HEK293 (cell line): Measurements from ENCODE around the gene GRIK4.

Experiments
- CTCF ChIA-PET: fragments of 350-600 bp; formaldehyde crosslinking; extraction: SDS; loops from one replicate; lab custom pipeline; 2021; ENCODE audit warnings: antibody characterized with exemption; lab: Yijun Ruan, JAX
- POLR2A ChIA-PET: fragments of 300-600 bp; formaldehyde crosslinking; extraction: SDS; loops from one replicate; lab custom pipeline; 2020; ENCODE audit warnings: antibody characterized with exemption, inconsistent platforms; lab: Yijun Ruan, JAX
- H3K27ac ChIP-seq: fragments of 200-500 bp; sonication (Bioruptor generic); 2 replicates; pipeline ENCODE4 v1.5.1; 2014; ENCODE audit warnings: low read depth, low read length, control low read depth, inconsistent platforms; ENCODE audit errors: extremely low read depth
- H3K36me3 ChIP-seq, 2 experiments: fragments of 200-500 bp in 1 of 2; sonication (Bioruptor generic) in 1 of 2; 1 replicate in 1 of 2; 2 replicates in 1 of 2; pipeline ENCODE4 v1.5.1; 2014 to 2017; ENCODE audit warnings: inconsistent platforms in 2 of 2, low read length in 2 of 2; ENCODE audit not compliant: control insufficient read depth in 2 of 2, insufficient read depth in 1 of 2
- H3K4me1 ChIP-seq: fragments of 200-500 bp; sonication (Bioruptor generic); 2 replicates; pipeline ENCODE4 v1.5.1; 2014; ENCODE audit warnings: mild to moderate bottlenecking, low read length, inconsistent platforms; ENCODE audit not compliant: control insufficient read depth, insufficient read depth
- H3K4me3 ChIP-seq: 2 replicates; pipeline ENCODE4 v1.5.1; 2011; ENCODE audit warnings: low read depth, mild to moderate bottlenecking, control low read depth, low read length, moderate library complexity
- H3K9me3 ChIP-seq: fragments of 200-500 bp; sonication (Bioruptor generic); 2 replicates; pipeline ENCODE4 v1.5.1; 2014; ENCODE audit warnings: low read depth, low read length, inconsistent platforms; ENCODE audit not compliant: control insufficient read depth, insufficient read depth
- CTCF ChIP-seq: fragments of 450-650 bp; formaldehyde crosslinking; IDR thresholded peaks from 2 replicates; pipeline ENCODE4 v1.5.1; 2016; ENCODE audit warnings: missing biosample characterization, missing genetic modification characterization
- INSM2 ChIP-seq: fragments of 450-650 bp; formaldehyde crosslinking; IDR thresholded peaks from 2 replicates; pipeline ENCODE4 v1.5.1; 2016; ENCODE audit warnings: missing biosample characterization, missing genetic modification characterization
- OVOL3 ChIP-seq: fragments of 450-650 bp; formaldehyde crosslinking; IDR thresholded peaks from 2 replicates; pipeline ENCODE4 v1.5.1; 2016; ENCODE audit warnings: missing biosample characterization, missing genetic modification characterization
- PRDM1 ChIP-seq: fragments of 450-650 bp; formaldehyde crosslinking; IDR thresholded peaks from 2 replicates; pipeline ENCODE4; 2016; ENCODE audit warnings: missing biosample characterization, missing genetic modification characterization
- SCRT1 ChIP-seq: fragments of 450-650 bp; formaldehyde crosslinking; IDR thresholded peaks from 2 replicates; pipeline ENCODE4 v1.5.1; 2016; ENCODE audit warnings: missing biosample characterization, missing genetic modification characterization, borderline replicate concordance
- TRIM28 ChIP-seq: IDR thresholded peaks from 2 replicates; pipeline ENCODE4 v1.6.1; 2011; ENCODE audit warnings: low read length, control low read depth, borderline replicate concordance
- ZBTB17 ChIP-seq: fragments of 450-650 bp; formaldehyde crosslinking; IDR thresholded peaks from 2 replicates; pipeline ENCODE4 v1.5.1; 2016; ENCODE audit warnings: missing biosample characterization, missing genetic modification characterization
- ZBTB44 ChIP-seq: fragments of 450-650 bp; IDR thresholded peaks from 2 replicates; pipeline ENCODE4 v1.5.1; 2018; ENCODE audit warnings: missing biosample characterization, mild to moderate bottlenecking, missing genetic modification characterization
- ZNF146 ChIP-seq: fragments of 450-650 bp; formaldehyde crosslinking; IDR thresholded peaks from 2 replicates; pipeline ENCODE4 v1.5.1; 2016; ENCODE audit warnings: missing biosample characterization, missing genetic modification characterization
- ZNF148 ChIP-seq: fragments of 450-650 bp; formaldehyde crosslinking; IDR thresholded peaks from 2 replicates; pipeline ENCODE4 v1.5.0; 2017; ENCODE audit warnings: missing biosample characterization, missing genetic modification characterization, borderline replicate concordance
- ZNF155 ChIP-seq: fragments of 450-650 bp; formaldehyde crosslinking; IDR thresholded peaks from 2 replicates; pipeline ENCODE4 v1.5.1; 2016; ENCODE audit warnings: missing biosample characterization, missing genetic modification characterization
- ZNF202 ChIP-seq: fragments of 450-650 bp; formaldehyde crosslinking; IDR thresholded peaks from 2 replicates; pipeline ENCODE4 v1.5.1; 2016; ENCODE audit warnings: missing biosample characterization, missing genetic modification characterization, borderline replicate concordance
- ZNF239 ChIP-seq: fragments of 450-650 bp; formaldehyde crosslinking; IDR thresholded peaks from 2 replicates; pipeline ENCODE4 v1.5.1; 2016; ENCODE audit warnings: missing biosample characterization, missing genetic modification characterization
- ZNF366 ChIP-seq: fragments of 450-650 bp; formaldehyde crosslinking; conservative IDR thresholded peaks from 2 replicates; pipeline ENCODE4 v1.5.1; 2016; ENCODE audit warnings: missing biosample characterization, missing genetic modification characterization
- ZNF391 ChIP-seq: fragments of 450-650 bp; formaldehyde crosslinking; IDR thresholded peaks from 2 replicates; pipeline ENCODE4 v1.5.1; 2016; ENCODE audit warnings: low read depth, missing biosample characterization, missing genetic modification characterization, borderline replicate concordance
- ZNF404 ChIP-seq: fragments of 450-650 bp; formaldehyde crosslinking; IDR thresholded peaks from 2 replicates; pipeline ENCODE4 v1.5.1; 2017; ENCODE audit warnings: missing biosample characterization, missing genetic modification characterization
- ZNF473 ChIP-seq: fragments of 450-650 bp; formaldehyde crosslinking; IDR thresholded peaks from 2 replicates; pipeline ENCODE4 v1.5.1; 2017; ENCODE audit warnings: missing biosample characterization, missing genetic modification characterization
- ZNF514 ChIP-seq: fragments of 450-650 bp; formaldehyde crosslinking; IDR thresholded peaks from 2 replicates; pipeline ENCODE4 v1.5.1; 2016; ENCODE audit warnings: missing biosample characterization, missing genetic modification characterization
- ZNF558 ChIP-seq: fragments of 450-650 bp; formaldehyde crosslinking; IDR thresholded peaks from 2 replicates; pipeline ENCODE4 v1.5.1; 2016; ENCODE audit warnings: missing biosample characterization, missing genetic modification characterization
- ZNF561 ChIP-seq: fragments of 450-650 bp; IDR thresholded peaks from 2 replicates; pipeline ENCODE4 v1.5.1; 2018; ENCODE audit warnings: missing biosample characterization, missing genetic modification characterization, borderline replicate concordance
- ZNF624 ChIP-seq: fragments of 450-650 bp; formaldehyde crosslinking; IDR thresholded peaks from 2 replicates; pipeline ENCODE4 v1.5.1; 2017; ENCODE audit warnings: missing biosample characterization, missing genetic modification characterization
- ZNF645 ChIP-seq: fragments of 450-650 bp; formaldehyde crosslinking; IDR thresholded peaks from 2 replicates; pipeline ENCODE4; 2016; ENCODE audit warnings: missing biosample characterization, missing genetic modification characterization
- ZNF664 ChIP-seq: fragments of 450-650 bp; formaldehyde crosslinking; IDR thresholded peaks from 2 replicates; pipeline ENCODE4 v1.5.1; 2016; ENCODE audit warnings: missing biosample characterization, missing genetic modification characterization
- ZNF692 ChIP-seq: fragments of 450-650 bp; formaldehyde crosslinking; IDR thresholded peaks from 2 replicates; pipeline ENCODE4 v1.5.1; 2016; ENCODE audit warnings: missing biosample characterization, missing genetic modification characterization
- ZNF701 ChIP-seq: fragments of 450-650 bp; formaldehyde crosslinking; IDR thresholded peaks from 2 replicates; pipeline ENCODE4 v1.5.1; 2016; ENCODE audit warnings: missing biosample characterization, missing genetic modification characterization
- ZNF768 ChIP-seq: fragments of 450-650 bp; formaldehyde crosslinking; IDR thresholded peaks from 2 replicates; pipeline ENCODE4 v1.5.1; 2018; ENCODE audit warnings: missing biosample characterization, mild to moderate bottlenecking, missing genetic modification characterization

Gene GRIK4

GRCh38 chr11:120704256-120704750 is 192.8 kb downstream of the GRIK4 start:
- TF ChIP-seq ZNF624 (tag by site-specific recombination) (no peak), TRIM28 (no peak), ZNF768 (tag by site-specific recombination) (no peak), ZNF701 (tag by site-specific recombination) (no peak), INSM2 (no peak), PRDM1 (tag by site-specific recombination) (no peak), ZNF146 (tag by site-specific recombination) (no peak), ZBTB17 (tag by site-specific recombination) (no peak), ZNF561 (tag by site-specific recombination) (no peak), ZNF692 (tag by site-specific recombination) (no peak), CTCF (tag by site-specific recombination) (no peak), ZNF391 (tag by site-specific recombination) (no peak), SCRT1 (tag by site-specific recombination) (no peak), ZBTB44 (tag by site-specific recombination) (no peak), ZNF148 (no peak), ZNF366 (tag by site-specific recombination) (no peak)
- Histone ChIP-seq H3K36me3 (no peaks in the 10 kb centered on the region), H3K4me3 (no peak overlapping the region), H3K4me1 (no peaks in the 10 kb centered on the region), H3K27ac (no peak overlapping the region), H3K9me3 (no peaks in the 10 kb centered on the region)
- ChIA-PET POLR2A (no interaction called here), CTCF (interaction anchor here (0.6 to 2.6 kb wide), 5 partner anchors 8 to 193 kb away, joined by 3 to 7 read pairs (median 3); partner anchors contain the start of gene GRIK4)

- ChIA-PET POLR2A (no interaction called here), CTCF (interaction anchor here (0.7 to 1.2 kb wide), 3 partner anchors 9 to 372 kb away, joined by 3 read pairs; no protein-coding TSS in a partner anchor)
- no peaks in the 10 kb centered on the region for H3K9me3 ChIP-seq
- no peaks in the 10 kb centered on the region for H3K4me1 ChIP-seq
- no peaks in the 10 kb centered on the region for H3K36me3 ChIP-seq
- no peak overlapping the region for H3K27ac ChIP-seq
- H3K4me3 ChIP-seq = no peak overlapping the region
- TF ChIP-seq ZNF155 (no peak), ZNF473 (tag by site-specific recombination) (no peak), ZNF645 (tag by site-specific recombination) (no peak), ZNF514 (tag by site-specific recombination) (no peak), ZNF202 (no peak), OVOL3 (no peak), ZNF664 (no peak), ZNF404 (tag by site-specific recombination) (no peak), ZNF558 (tag by site-specific recombination) (no peak), ZNF239 (tag by site-specific recombination) (no peak)
These were observed 194.7 kb downstream of the GRIK4 start for GRCh38 chr11:120706257-120706656.
